Measurements from ENCODE around the gene GABBR2. TPM values are rescaled to one million over a fixed set of nuclear protein-coding genes. Genes with fewer than 3 reads are reported as not detected.

GABBR2 gene
- total and polyA plus RNA-seq, 8 donors: 0.41 to 2.3 (median 0.79) TPM

GRCh38 chr9:98550206-98550820, 158.4 kb downstream of the GABBR2 start:
- TF ChIP-seq CTCF (IDR thresholded peaks at IDR 0.05): no peak
- Histone ChIP-seq H3K27me3 (no peaks in the 10 kb centered on the region), H3K36me3 (no peaks in the 10 kb centered on the region), H3K4me1 (no peaks in the 10 kb centered on the region), H3K4me3 (no peak overlapping the region), H3K27ac (no peak overlapping the region), H3K9me3 (no peaks in the 10 kb centered on the region)
- intact Hi-C loops (cut with DNase I): no loop called here
- DNase-seq (no peak), ATAC-seq (no peak)

GRCh38 chr9:98549401-98549800, 159.3 kb downstream of the GABBR2 start:
- Histone ChIP-seq H3K4me3 (no peak overlapping the region), H3K27me3 (no peaks in the 10 kb centered on the region), H3K27ac (no peak overlapping the region), H3K9me3 (no peaks in the 10 kb centered on the region), H3K4me1 (no peaks in the 10 kb centered on the region), H3K36me3 (no peaks in the 10 kb centered on the region)
- no peak for TF ChIP-seq CTCF (IDR thresholded peaks at IDR 0.05)
- DNase-seq (no peak), ATAC-seq (no peak)
- intact Hi-C loops (cut with DNase I): no loop called here

- no peak for ATAC-seq
- intact Hi-C loops (cut with DNase I): no loop called here
These were observed 161.1 kb downstream of the GABBR2 start for GRCh38 chr9:98547606-98548005.

GRCh38 chr9:98545021-98545420, 163.7 kb downstream of the GABBR2 start:
- no peak for TF ChIP-seq CTCF (IDR thresholded peaks at IDR 0.05)
- H3K4me1 ChIP-seq: no peaks in the 10 kb centered on the region
- no peak for DNase-seq
- no peaks in the 10 kb centered on the region for H3K36me3 ChIP-seq
- ATAC-seq: no peak
- no peaks in the 10 kb centered on the region for H3K27me3 ChIP-seq
- no peak overlapping the region for H3K27ac ChIP-seq
- no peaks in the 10 kb centered on the region for H3K9me3 ChIP-seq
- no peak overlapping the region for H3K4me3 ChIP-seq
- intact Hi-C loops (cut with DNase I): no loop called here

More at GRCh38 chr9:98547606-98548005, 161.1 kb downstream of the GABBR2 start:
- H3K9me3 ChIP-seq: no peaks in the 10 kb centered on the region
- TF ChIP-seq CTCF (IDR thresholded peaks at IDR 0.05): no peak
- H3K27me3 ChIP-seq: no peaks in the 10 kb centered on the region
- H3K4me3 ChIP-seq: no peak overlapping the region
- DNase-seq: no peak
- no peaks in the 10 kb centered on the region for H3K36me3 ChIP-seq
- no peak overlapping the region for H3K27ac ChIP-seq
- no peaks in the 10 kb centered on the region for H3K4me1 ChIP-seq

- H3K9me3 ChIP-seq: no peaks in the 10 kb centered on the region
- no peaks in the 10 kb centered on the region for H3K36me3 ChIP-seq
- ATAC-seq: no peak
- DNase-seq: no peak
- H3K27ac ChIP-seq: no peak overlapping the region
- intact Hi-C loops (cut with DNase I): no loop called here
- H3K27me3 ChIP-seq: no peaks in the 10 kb centered on the region
- no peaks in the 10 kb centered on the region for H3K4me1 ChIP-seq
- H3K4me3 ChIP-seq: no peak overlapping the region
- TF ChIP-seq CTCF (IDR thresholded peaks at IDR 0.05): no peak
These were observed 167.0 kb downstream of the GABBR2 start for GRCh38 chr9:98541684-98542230.

All from left lung (tissue), 10 donors.